Glutamatergic neuron (in vitro differentiated cells): ENCODE measurements around the gene WDR37. TPM values are rescaled to one million over a fixed set of nuclear protein-coding genes. Genes with fewer than 3 reads are reported as not detected.

ENCODE experiments used
- DNase-seq: peaks from one replicate; pipeline ENCODE4 v3.0.0; 2022
- H3K27ac Mint-ChIP-seq: one replicate; pipeline ENCODE4 v1.8.0; 2020; ENCODE audit warnings: mild to moderate bottlenecking, mixed read lengths, inconsistent platforms; ENCODE audit not compliant: unreplicated experiment
- H3K27me3 Mint-ChIP-seq: one replicate; pipeline ENCODE4 v1.8.0; 2020; ENCODE audit warnings: mild to moderate bottlenecking, moderate library complexity, mixed read lengths, inconsistent platforms; ENCODE audit not compliant: unreplicated experiment
- H3K36me3 Mint-ChIP-seq: one replicate; pipeline ENCODE4 v1.8.0; 2020; ENCODE audit warnings: mild to moderate bottlenecking, mixed read lengths, inconsistent platforms; ENCODE audit not compliant: unreplicated experiment
- H3K4me1 Mint-ChIP-seq: one replicate; pipeline ENCODE4 v1.8.0; 2020; ENCODE audit warnings: mild to moderate bottlenecking, low read depth, mixed read lengths, inconsistent platforms; ENCODE audit not compliant: unreplicated experiment
- H3K4me3 Mint-ChIP-seq: one replicate; pipeline ENCODE4 v1.8.0; 2020; ENCODE audit warnings: mild to moderate bottlenecking, mixed read lengths, inconsistent platforms; ENCODE audit not compliant: unreplicated experiment
- H3K9me3 Mint-ChIP-seq: one replicate; pipeline ENCODE4 v1.8.0; 2020; ENCODE audit warnings: mild to moderate bottlenecking, moderate library complexity, mixed read lengths, inconsistent platforms; ENCODE audit not compliant: unreplicated experiment
- total RNA-seq: library from RNA; stranded (reverse); fragmentation: NEBNext Ultra II Directional; extraction: Animal tissue kit (Norgen Biotek cat#: 25700); gene quantifications from one replicate; pipeline ENCODE4 v1.2.1, GENCODE V29; 2021; ENCODE audit not compliant: unreplicated experiment
- TF ChIP-seq, protein P1 (sequence below): fragments of 200-600 bp; sonication (generic); IDR thresholded peaks from one replicate; pipeline ENCODE4 v1.5.0; 2021; ENCODE audit not compliant: partially characterized antibody, unreplicated experiment

Gene WDR37
- total RNA-seq, 1 donor from 2014 or later: 27.8 TPM

- no peak for DNase-seq
- H3K4me1 Mint-ChIP-seq: peaks cover 6% of the 10 kb centered on the region
- H3K36me3 Mint-ChIP-seq: peaks cover 5% of the 10 kb centered on the region
- TF ChIP-seq, protein P1, sequence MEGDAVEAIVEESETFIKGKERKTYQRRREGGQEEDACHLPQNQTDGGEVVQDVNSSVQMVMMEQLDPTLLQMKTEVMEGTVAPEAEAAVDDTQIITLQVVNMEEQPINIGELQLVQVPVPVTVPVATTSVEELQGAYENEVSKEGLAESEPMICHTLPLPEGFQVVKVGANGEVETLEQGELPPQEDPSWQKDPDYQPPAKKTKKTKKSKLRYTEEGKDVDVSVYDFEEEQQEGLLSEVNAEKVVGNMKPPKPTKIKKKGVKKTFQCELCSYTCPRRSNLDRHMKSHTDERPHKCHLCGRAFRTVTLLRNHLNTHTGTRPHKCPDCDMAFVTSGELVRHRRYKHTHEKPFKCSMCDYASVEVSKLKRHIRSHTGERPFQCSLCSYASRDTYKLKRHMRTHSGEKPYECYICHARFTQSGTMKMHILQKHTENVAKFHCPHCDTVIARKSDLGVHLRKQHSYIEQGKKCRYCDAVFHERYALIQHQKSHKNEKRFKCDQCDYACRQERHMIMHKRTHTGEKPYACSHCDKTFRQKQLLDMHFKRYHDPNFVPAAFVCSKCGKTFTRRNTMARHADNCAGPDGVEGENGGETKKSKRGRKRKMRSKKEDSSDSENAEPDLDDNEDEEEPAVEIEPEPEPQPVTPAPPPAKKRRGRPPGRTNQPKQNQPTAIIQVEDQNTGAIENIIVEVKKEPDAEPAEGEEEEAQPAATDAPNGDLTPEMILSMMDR: no peak
- no peak overlapping the region for H3K27ac Mint-ChIP-seq
- H3K9me3 Mint-ChIP-seq: peaks cover 4% of the 10 kb centered on the region
- no peak overlapping the region for H3K4me3 Mint-ChIP-seq
- H3K27me3 Mint-ChIP-seq: peaks cover 5% of the 10 kb centered on the region
Measured at GRCh38 chr10:1179346-1180070, 123.3 kb downstream of the WDR37 start.

- no peak for DNase-seq
- Mint-ChIP-seq H3K9me3 (peaks cover 4% of the 10 kb centered on the region), H3K4me3 (no peak overlapping the region), H3K27me3 (peaks cover 5% of the 10 kb centered on the region), H3K4me1 (peaks cover 6% of the 10 kb centered on the region), H3K36me3 (peaks cover 5% of the 10 kb centered on the region), H3K27ac (no peak overlapping the region)
- TF ChIP-seq, protein P1: no peak
Measured at GRCh38 chr10:1180071-1180730, 124.0 kb downstream of the WDR37 start.

DNA sequence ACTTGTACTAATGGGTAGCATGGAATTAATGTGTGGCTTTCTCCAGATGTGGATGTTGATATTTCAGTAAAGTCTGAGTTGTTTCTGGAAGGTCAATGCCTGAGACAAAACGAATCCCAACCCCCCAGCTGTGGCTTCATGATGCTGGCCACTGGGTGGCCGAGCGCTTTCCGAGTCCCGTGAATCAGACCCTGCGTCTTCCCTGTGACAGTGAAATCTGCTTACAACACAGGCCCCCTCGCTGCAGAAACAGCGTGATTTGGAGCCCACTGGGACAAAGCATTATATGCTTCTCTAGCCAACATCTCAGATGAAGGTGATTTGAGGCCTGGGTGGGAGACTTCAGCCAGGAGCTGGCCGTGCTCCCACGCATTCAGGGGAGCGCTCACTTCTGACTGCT lies 124.7 kb downstream of the WDR37 start:
- TF ChIP-seq, protein P1: no peak
- H3K27ac Mint-ChIP-seq: no peak overlapping the region
- no peak for DNase-seq
- peaks cover 4% of the 10 kb centered on the region for H3K9me3 Mint-ChIP-seq
- H3K4me3 Mint-ChIP-seq: no peak overlapping the region
- H3K4me1 Mint-ChIP-seq: peaks cover 9% of the 10 kb centered on the region
- peaks cover 8% of the 10 kb centered on the region for H3K27me3 Mint-ChIP-seq
- peaks cover 5% of the 10 kb centered on the region for H3K36me3 Mint-ChIP-seq

Other genes starting within 250 kb of the WDR37 start
- 65.6 TPM for gene LARP4B, start 124.7 kb upstream of the WDR37 start, total RNA-seq
- 45.4 TPM for gene GTPBP4, start 68.0 kb upstream of the WDR37 start, total RNA-seq
- gene IDI2, start 30.5 kb upstream of the WDR37 start, total RNA-seq: not detected
- 103 TPM for gene IDI1, start 7.3 kb upstream of the WDR37 start, total RNA-seq